Transverse colon (tissue), 4 donors: ENCODE data around the gene FGD4. TPM values are rescaled to one million over a fixed set of nuclear protein-coding genes. Genes with fewer than 3 reads are reported as not detected.

Source experiments
- DNase-seq: peaks from one replicate; pipeline ENCODE4 v3.0.0-alpha.2; 2019
- H3K27ac ChIP-seq, 4 donors: fragments of 200-600 bp; sonication (generic); 2 replicates each; pipeline ENCODE4 v1.5.1; 2016 to 2018; ENCODE audit warnings: inconsistent platforms in 4 of 4
- H3K27me3 ChIP-seq: fragments of 200-600 bp; sonication (generic); 2 replicates; pipeline ENCODE4 v1.5.1; 2017; ENCODE audit warnings: inconsistent platforms
- H3K36me3 ChIP-seq, 4 donors: fragments of 200-600 bp; sonication (generic); 2 replicates each; pipeline ENCODE4 v1.5.1; 2017 to 2019; ENCODE audit warnings: inconsistent platforms in 4 of 4
- H3K4me1 ChIP-seq, 4 donors: fragments of 200-600 bp; sonication (generic); 2 replicates each; pipeline ENCODE4 v1.5.1; 2017 to 2020; ENCODE audit warnings: inconsistent platforms in 4 of 4
- H3K4me3 ChIP-seq, 4 donors: fragments of 200-600 bp; sonication (generic); 1 replicate in 1 of 4; 2 replicates in 3 of 4; pipeline versions ENCODE4 v1.5.1 to v1.6.1; 2017 to 2019; ENCODE audit warnings: inconsistent platforms in 4 of 4
- H3K9me3 ChIP-seq, 2 donors: fragments of 200-600 bp; sonication (generic); 2 replicates each; pipeline ENCODE4 v1.5.1; 2017 to 2019; ENCODE audit warnings: inconsistent platforms in 2 of 2
- EP300 ChIP-seq: sonication (generic); formaldehyde crosslinking; IDR thresholded peaks from one replicate; pipeline ENCODE4 v1.6.1; 2017; ENCODE audit warnings: antibody characterized with exemption, low read depth
- POLR2A ChIP-seq: fragments of 450-650 bp; IDR thresholded peaks from one replicate; pipeline ENCODE4 v1.6.1; 2016; ENCODE audit warnings: antibody characterized with exemption, mild to moderate bottlenecking, moderate library complexity
- POLR2AphosphoS5 ChIP-seq, 3 donors: sonication (generic); formaldehyde crosslinking; IDR thresholded peaks; one replicate each; pipeline ENCODE4 v1.6.1; 2016; ENCODE audit warnings: antibody characterized with exemption in 3 of 3
- WGBS, 2 donors: methylation state at CpG; one replicate each; pipeline ENCODE4 v1.1.5; 2018; ENCODE audit warnings: low coverage in 1 of 2; 5-methylcytosine and 5-hydroxymethylcytosine counted together
- in situ Hi-C, 4 donors: fragments of 200-750 bp; cut with MboI; loops; one replicate each; pipeline versions ENCODE4 v1.15.0 to v1.15.1; 2017; ENCODE audit warnings: low sequenced_read_pairs in 3 of 4, low pct_ligation_motif_present in 1 of 4, low pct_unique_long_range_greater_than_20kb in 1 of 4
- intact Hi-C: fragments of 100-400 bp; cut with DNase I; formaldehyde crosslinking; loops from one replicate; pipeline ENCODE4 v1.15.1; 2023; ENCODE audit warnings: low total_unique reads
- total RNA-seq, 4 donors: library from RNA; depleted of rRNA; stranded (reverse); fragments of >200 nt; gene quantifications; one replicate each; pipeline ENCODE4 v1.1.0, GENCODE V29; 2016
- TF ChIP-seq, protein P1 (sequence below), 5 experiments: fragments of 200-600 bp in 3 of 5; fragments of 450-650 bp in 2 of 5; sonication (generic) in 3 of 5; IDR thresholded peaks; 1 replicate in 2 of 5; 2 replicates in 3 of 5; pipeline ENCODE4 v1.5.1; 2016 to 2017; ENCODE audit warnings: antibody characterized with exemption in 5 of 5, inconsistent platforms in 3 of 5, mild to moderate bottlenecking in 2 of 5, moderate library complexity in 1 of 5

Gene FGD4
- total RNA-seq, 4 donors from 2014 or later = 80.2 to 132 (median 98.2) TPM

- in situ Hi-C loops = no loop called here
- Histone ChIP-seq H3K4me3 (no peak overlapping the region), H3K9me3 (no peaks in the 10 kb centered on the region), H3K36me3 (no peaks in the 10 kb centered on the region), H3K27ac (peak overlapping the region; percentile 3 to 40 (median 13)), H3K27me3 (no peaks in the 10 kb centered on the region), H3K4me1 (peaks cover 0 to 44% (median 8%) of the 10 kb centered on the region in 4 donors)
- TF ChIP-seq POLR2AphosphoS5 (IDR thresholded peaks at IDR 0.05) = no peak
- TF ChIP-seq EP300 = no peak
- TF ChIP-seq POLR2A = no peak
- TF ChIP-seq, protein P1, sequence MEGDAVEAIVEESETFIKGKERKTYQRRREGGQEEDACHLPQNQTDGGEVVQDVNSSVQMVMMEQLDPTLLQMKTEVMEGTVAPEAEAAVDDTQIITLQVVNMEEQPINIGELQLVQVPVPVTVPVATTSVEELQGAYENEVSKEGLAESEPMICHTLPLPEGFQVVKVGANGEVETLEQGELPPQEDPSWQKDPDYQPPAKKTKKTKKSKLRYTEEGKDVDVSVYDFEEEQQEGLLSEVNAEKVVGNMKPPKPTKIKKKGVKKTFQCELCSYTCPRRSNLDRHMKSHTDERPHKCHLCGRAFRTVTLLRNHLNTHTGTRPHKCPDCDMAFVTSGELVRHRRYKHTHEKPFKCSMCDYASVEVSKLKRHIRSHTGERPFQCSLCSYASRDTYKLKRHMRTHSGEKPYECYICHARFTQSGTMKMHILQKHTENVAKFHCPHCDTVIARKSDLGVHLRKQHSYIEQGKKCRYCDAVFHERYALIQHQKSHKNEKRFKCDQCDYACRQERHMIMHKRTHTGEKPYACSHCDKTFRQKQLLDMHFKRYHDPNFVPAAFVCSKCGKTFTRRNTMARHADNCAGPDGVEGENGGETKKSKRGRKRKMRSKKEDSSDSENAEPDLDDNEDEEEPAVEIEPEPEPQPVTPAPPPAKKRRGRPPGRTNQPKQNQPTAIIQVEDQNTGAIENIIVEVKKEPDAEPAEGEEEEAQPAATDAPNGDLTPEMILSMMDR (IDR thresholded peaks at IDR 0.05) = no peak
- 26 to 50% methylated on average over 2 to 6 of the region's 6 CpGs for WGBS, 2 donors
- intact Hi-C loops = no loop called here
- no peak for DNase-seq
Measured at GRCh38 chr12:32501835-32502333, 102.5 kb downstream of the FGD4 start.

GRCh38 chr12:32502693-32503502 lies 103.5 kb downstream of the FGD4 start:
- in situ Hi-C loops = no loop called here
- 37 to 56% methylated on average over 2 to 3 of the region's 3 CpGs for WGBS, 2 donors
- no peak for DNase-seq
- H3K36me3 ChIP-seq = no peaks in the 10 kb centered on the region
- TF ChIP-seq POLR2A (no peak), EP300 (no peak), POLR2AphosphoS5 (IDR thresholded peaks at IDR 0.05) (peak in 1 of 3 donors; percentile 49)
- TF ChIP-seq, protein P1 (IDR thresholded peaks at IDR 0.05) = no peak
- peak overlapping the region; percentile 3 to 40 (median 12) for H3K27ac ChIP-seq
- no peaks in the 10 kb centered on the region for H3K9me3 ChIP-seq
- intact Hi-C loops = no loop called here
- no peak overlapping the region for H3K4me3 ChIP-seq
- no peaks in the 10 kb centered on the region for H3K27me3 ChIP-seq
- H3K4me1 ChIP-seq = peaks cover 0 to 35% (median 8%) of the 10 kb centered on the region in 4 donors

- no peaks in the 10 kb centered on the region for H3K27me3 ChIP-seq
- no peak overlapping the region for H3K27ac ChIP-seq
- in situ Hi-C loops = no loop called here
- no peaks in the 10 kb centered on the region for H3K9me3 ChIP-seq
- TF ChIP-seq, protein P1 (IDR thresholded peaks at IDR 0.05) = no peak
- TF ChIP-seq POLR2A (no peak), POLR2AphosphoS5 (IDR thresholded peaks at IDR 0.05) (no peak)
- intact Hi-C loops = no loop called here
- no peak for DNase-seq
- peaks cover 0 to 27% (median 4%) of the 10 kb centered on the region in 4 donors for H3K4me1 ChIP-seq
- no peaks in the 10 kb centered on the region for H3K36me3 ChIP-seq
- no peak overlapping the region for H3K4me3 ChIP-seq
- WGBS, 2 donors = 89 to 94% methylated on average over 2 of the region's 2 CpGs
Measured at GRCh38 chr12:32503730-32504129, 104.4 kb downstream of the FGD4 start.

DNA sequence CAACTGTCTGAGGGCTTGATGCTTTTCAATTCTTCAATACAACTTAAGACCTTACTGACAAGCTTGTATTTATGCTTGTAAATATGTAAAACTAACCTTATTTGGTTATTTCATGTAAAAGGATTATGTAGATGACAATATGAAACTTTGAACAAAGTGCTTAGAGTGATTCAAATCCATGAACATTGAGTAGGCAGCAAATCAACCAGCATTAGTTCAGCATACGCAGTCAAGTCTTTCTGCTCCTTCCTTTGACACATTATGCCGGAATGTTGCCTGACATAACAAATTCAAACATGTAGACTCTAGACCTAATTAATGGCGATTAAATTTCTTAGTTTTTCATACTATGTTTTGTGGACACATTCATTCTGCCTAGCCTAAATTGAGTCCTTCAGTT lies 105.2 kb downstream of the FGD4 start:
- 92 to 94% methylated on average over 3 of the region's 3 CpGs for WGBS, 2 donors
- H3K27ac ChIP-seq = no peak overlapping the region

More for the DNA sequence above, 105.2 kb downstream of the FGD4 start:
- in situ Hi-C loops (no loop called here), intact Hi-C loops (no loop called here)
- no peaks in the 10 kb centered on the region for H3K27me3 ChIP-seq
- no peak overlapping the region for H3K4me3 ChIP-seq
- no peak for DNase-seq
- peaks cover 0 to 26% (median 3%) of the 10 kb centered on the region in 4 donors for H3K4me1 ChIP-seq
- H3K36me3 ChIP-seq = no peaks in the 10 kb centered on the region
- no peaks in the 10 kb centered on the region for H3K9me3 ChIP-seq
- TF ChIP-seq POLR2AphosphoS5 (IDR thresholded peaks at IDR 0.05) = no peak
- no peak for TF ChIP-seq EP300
- TF ChIP-seq POLR2A = no peak
- TF ChIP-seq, protein P1 (IDR thresholded peaks at IDR 0.05) = no peak
